ENCODE data around the gene ZNF90. TPM values are rescaled to one million over a fixed set of nuclear protein-coding genes. Genes with fewer than 3 reads are reported as not detected.

Gene ZNF90
- total and polyA plus RNA-seq, 2 of the 8 experiments (the other 6 are each of a cell fraction or from before 2014, with no cell fraction given): 41.2 to 114 TPM

DNA sequence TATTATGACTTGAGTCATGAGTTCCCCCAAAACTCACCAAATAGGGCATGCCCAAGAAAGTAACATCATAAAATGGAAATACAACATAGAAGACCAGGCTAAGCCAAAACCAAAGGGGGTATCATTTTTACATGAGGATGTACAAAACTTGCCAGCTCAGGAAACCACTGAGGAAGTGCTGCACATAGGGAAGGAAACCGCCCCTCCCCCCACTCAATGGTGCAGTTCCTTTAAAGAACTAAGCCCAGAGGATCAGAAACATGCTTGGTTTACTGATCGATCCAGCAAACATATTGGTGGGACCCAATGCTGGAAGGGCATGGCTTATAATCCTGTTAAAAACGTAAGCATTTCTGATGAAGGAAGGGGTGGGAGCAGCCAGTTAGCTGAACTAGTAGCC is 85.0 kb downstream of the ZNF90 start:
- 87% methylated on average over 3 of the region's 3 CpGs; no CpG with 5 or more reads in 1 of the 2 experiments for WGBS, 2 experiments (ENCODE audit: extremely low coverage in 1 of 2, insufficient coverage in 1 of 2, insufficient read length in 1 of 2, insufficient replicate concordance in 2 of 2, low coverage in 1 of 2, low lambda C conversion rate in 2 of 2, missing lambda C conversion rate in 1 of 2)
- no peaks in the 10 kb centered on the region for H3K27me3 ChIP-seq (replicated peaks in 1 of 4; ENCODE audit: control insufficient read depth in 3 of 4, extremely low read depth in 1 of 4, insufficient read depth in 3 of 4, low read length in 3 of 4)
- TF ChIP-seq, protein P1, sequence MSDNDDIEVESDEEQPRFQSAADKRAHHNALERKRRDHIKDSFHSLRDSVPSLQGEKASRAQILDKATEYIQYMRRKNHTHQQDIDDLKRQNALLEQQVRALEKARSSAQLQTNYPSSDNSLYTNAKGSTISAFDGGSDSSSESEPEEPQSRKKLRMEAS (IDR thresholded peaks at IDR 0.05): no peak
- TF ChIP-seq POLR2A (IDR thresholded peaks at IDR 0.05; ENCODE audit: control extremely low read depth in 1 of 2, low read depth in 2 of 2, low read length in 2 of 2) (no peak), CEBPB (IDR thresholded peaks at IDR 0.05; ENCODE audit: low read depth, low read length) (no peak), BRCA1 (IDR thresholded peaks at IDR 0.05; ENCODE audit: low read depth, low read length) (no peak), RBBP5 (IDR thresholded peaks at IDR 0.05; ENCODE audit: borderline replicate concordance, low read depth, low read length) (no peak), HDAC2 (IDR thresholded peaks at IDR 0.05; ENCODE audit: borderline replicate concordance in 1 of 2, low read depth in 2 of 2, low read length in 2 of 2) (no peak), ASH2L (IDR thresholded peaks at IDR 0.05; ENCODE audit: low read length) (no peak), TAF7 (optimal IDR thresholded peaks at IDR 0.05; ENCODE audit: borderline replicate concordance, low read depth, low read length) (no peak), YY1 (IDR thresholded peaks at IDR 0.05; ENCODE audit: low read depth, low read length) (no peak), NRF1 (IDR thresholded peaks at IDR 0.05; ENCODE audit: low read depth, low read length) (no peak), EZH2 (IDR thresholded peaks at IDR 0.05; ENCODE audit: low read depth, low read length, severe bottlenecking) (no peak), SIRT6 (IDR thresholded peaks at IDR 0.05; ENCODE audit: low read length) (no peak), TCF12 (IDR thresholded peaks at IDR 0.05; ENCODE audit: low read depth, low read length) (no peak)
- TF ChIP-seq, protein P2, sequence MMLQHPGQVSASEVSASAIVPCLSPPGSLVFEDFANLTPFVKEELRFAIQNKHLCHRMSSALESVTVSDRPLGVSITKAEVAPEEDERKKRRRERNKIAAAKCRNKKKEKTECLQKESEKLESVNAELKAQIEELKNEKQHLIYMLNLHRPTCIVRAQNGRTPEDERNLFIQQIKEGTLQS (IDR thresholded peaks at IDR 0.05; ENCODE audit: insufficient read depth, low read depth, low read length): no peak

More for the DNA sequence above, 85.0 kb downstream of the ZNF90 start:
- Histone ChIP-seq H2AK5ac (ENCODE audit: low read depth, low read length) (no peak overlapping the region), H3K14ac (ENCODE audit: insufficient read length) (no peak overlapping the region), H4K20me1 (replicated peaks in 1 of 2; ENCODE audit: control insufficient read depth in 1 of 2, insufficient read depth in 2 of 2, low read length in 2 of 2) (no peaks in the 10 kb centered on the region), H3K4me1 (replicated peaks in 1 of 4; ENCODE audit: control insufficient read depth in 3 of 4, insufficient read depth in 4 of 4, low read length in 3 of 4) (peaks cover 0 to 5% (median 0%) of the 10 kb centered on the region in 4 experiments; a peak in 1 of 7 replicates), H4K91ac (replicated peaks; ENCODE audit: insufficient read length, low read length) (no peak overlapping the region), H2BK120ac (replicated peaks; ENCODE audit: low read depth, low read length) (no peak overlapping the region), H3K4me3 (ENCODE audit: extremely low read depth in 1 of 4, insufficient read depth in 2 of 4, low read depth in 3 of 4, low read length in 4 of 4) (no peak overlapping the region), H3K4ac (replicated peaks; ENCODE audit: insufficient read length, low read depth, low read length) (no peak overlapping the region), H3K18ac (ENCODE audit: extremely low read depth, low read length) (no peak overlapping the region), H3K79me2 (ENCODE audit: control insufficient read depth in 1 of 2, insufficient read depth in 2 of 2, low read length in 2 of 2) (peaks cover 0 to 4% of the 10 kb centered on the region in 2 experiments; a peak in 2 of 4 replicates), H2AFZ (ENCODE audit: low read length) (no peak overlapping the region), H3K4me2 (ENCODE audit: insufficient read depth in 1 of 2, low read depth in 2 of 2, low read length in 2 of 2) (no peak overlapping the region), H3K27ac (ENCODE audit: low read depth, low read length) (no peak overlapping the region), H3K23me2 (ENCODE audit: low read depth, low read length) (no peaks in the 10 kb centered on the region), H2BK12ac (ENCODE audit: low read depth, low read length) (no peak overlapping the region), H2BK5ac (ENCODE audit: low read depth, low read length) (no peak overlapping the region), H3K9ac (replicated peaks in 1 of 4; ENCODE audit: extremely low read depth in 1 of 4, low read depth in 3 of 4, low read length in 3 of 4) (no peak overlapping the region), H4K5ac (ENCODE audit: insufficient read length, low read depth, low read length) (no peak overlapping the region), H2BK15ac (ENCODE audit: low read length) (no peak overlapping the region), H2BK20ac (ENCODE audit: low read length) (no peak overlapping the region), H3K23ac (ENCODE audit: insufficient read length) (no peak overlapping the region), H3K9me3 (ENCODE audit: insufficient read depth in 2 of 2, low read depth in 1 of 2, low read length in 1 of 2) (no peaks in the 10 kb centered on the region), H3K79me1 (ENCODE audit: low read depth, low read length) (no peaks in the 10 kb centered on the region), H4K8ac (ENCODE audit: extremely low read depth, insufficient read depth, low read length) (no peak overlapping the region), H3K56ac (replicated peaks; ENCODE audit: insufficient read length, low read depth, low read length) (no peak overlapping the region), H3K36me3 (ENCODE audit: control insufficient read depth in 2 of 4, insufficient read depth in 4 of 4, low read length in 3 of 4) (no peaks in the 10 kb centered on the region)
- POLR2A ChIA-PET (ENCODE audit: partially characterized antibody): interaction anchor here (0.9 to 1.6 kb wide), 2 partner anchors 9 to 165 kb away, joined by 3 to 4 read pairs; no protein-coding TSS in a partner anchor
- DNase-seq (ENCODE audit: low read depth in 1 of 2, low spot score in 2 of 2) (no peak), FAIRE-seq (no peak)
- CTCF ChIA-PET (ENCODE audit: partially characterized antibody): no interaction called here
